Transverse colon (tissue), 4 donors: ENCODE data around the gene SERINC1. TPM values are rescaled to one million over a fixed set of nuclear protein-coding genes. Genes with fewer than 3 reads are reported as not detected.

ENCODE experiments used
- small RNA-seq, 4 donors: library from RNA; depleted of rRNA; stranded (forward); fragments of <200 nt; gene quantifications; one replicate each; pipeline ENCODE3, GENCODE V24; 2016
- total RNA-seq, 4 donors: library from RNA; depleted of rRNA; stranded (reverse); fragments of >200 nt; gene quantifications; one replicate each; pipeline ENCODE4 v1.1.0, GENCODE V29; 2016

Gene SERINC1
- total RNA-seq, 4 donors from 2014 or later = 32.6 to 138 (median 87.0) TPM

Small RNAs within 50 kb of the gene (small RNA-seq; reads per million reads assigned to genes)
- gene Z99129.1 = 0 reads per million in 4 donors

Other genes starting within 250 kb of the SERINC1 start
- 10 to 100 TPM in 2 of 4 donors, 1 to 10 TPM in 2; 6.0 to 20.5 (median 9.9) TPM for gene HSF2, start 72.2 kb downstream of the SERINC1 start, total RNA-seq
- 100 to 1,000 TPM in 2 of 4 donors, 10 to 100 TPM in 2; 45.2 to 163 (median 96.1) TPM for gene PKIB, start 138.6 kb upstream of the SERINC1 start, total RNA-seq